K562 (cell line): ENCODE data around the gene SPATC1L. TPM values are rescaled to one million over a fixed set of nuclear protein-coding genes. Genes with fewer than 3 reads are reported as not detected.

ENCODE experiments used
- BHLHE40 ChIP-seq: IDR thresholded peaks from 2 replicates; pipeline ENCODE4 v1.6.1; 2011; ENCODE audit warnings: low read length, improper control_type of control experiment
- CBFA2T2 ChIP-seq: fragments of 450-650 bp; conservative IDR thresholded peaks from 2 replicates; pipeline ENCODE4 v1.6.1; 2017; ENCODE audit warnings: mild to moderate bottlenecking
- CREB3 ChIP-seq: fragments of 450-650 bp; conservative IDR thresholded peaks from 2 replicates; pipeline ENCODE4 v1.6.1; 2016; ENCODE audit warnings: missing genetic modification characterization, low read depth, mild to moderate bottlenecking, missing compliant biosample characterization, moderate library complexity
- CXXC5 ChIP-seq: fragments of 250-450 bp; sonication (Bioruptor Pico); IDR thresholded peaks from 2 replicates; pipeline ENCODE4 v1.8.0; 2022; ENCODE audit warnings: inconsistent platforms, mild to moderate bottlenecking, moderate library complexity
- DPF2 ChIP-seq: fragments of 450-650 bp; IDR thresholded peaks from 2 replicates; pipeline ENCODE4 v1.6.1; 2016
- ETV1 ChIP-seq: fragments of 450-650 bp; conservative IDR thresholded peaks from 2 replicates; pipeline ENCODE4 v1.6.1; 2016; ENCODE audit warnings: missing genetic modification characterization, control low read depth, low read depth, missing compliant biosample characterization
- HEY1 ChIP-seq: fragments of 250-450 bp; sonication (Bioruptor Pico); IDR thresholded peaks from 2 replicates; pipeline ENCODE4 v1.5.0; 2020; ENCODE audit warnings: mild to moderate bottlenecking, moderate library complexity, borderline replicate concordance
- HNRNPLL ChIP-seq: fragments of 200-400 bp; formaldehyde crosslinking; IDR thresholded peaks from 2 replicates; pipeline ENCODE4 v1.6.1; 2017; ENCODE audit warnings: low read length, low read depth, mild to moderate bottlenecking; ENCODE audit not compliant: poor library complexity, severe bottlenecking
- JUND ChIP-seq, 2 experiments: IDR thresholded peaks; 2 replicates in 1 of 2; 3 replicates in 1 of 2; pipeline ENCODE4 v1.6.1; 2011; ENCODE audit warnings: borderline replicate concordance in 2 of 2, low read depth in 2 of 2, low read length in 2 of 2, improper control_type of control experiment in 1 of 2, missing biosample characterization in 1 of 2, missing genetic modification characterization in 1 of 2, missing genetic modification reagents in 1 of 2
- KAT7 ChIP-seq: sonication (generic); formaldehyde crosslinking; IDR thresholded peaks from 2 replicates; pipeline ENCODE4 v1.8.0; 2022; ENCODE audit warnings: missing genetic modification reagents, mild to moderate bottlenecking, borderline replicate concordance
- MAFG ChIP-seq: fragments of 450-650 bp; conservative IDR thresholded peaks from 2 replicates; pipeline ENCODE4 v1.6.1; 2016; ENCODE audit warnings: missing genetic modification characterization, missing compliant biosample characterization
- NCOA4 ChIP-seq: fragments of 450-650 bp; IDR thresholded peaks from 2 replicates; pipeline ENCODE4 v1.6.1; 2018; ENCODE audit warnings: mild to moderate bottlenecking; ENCODE audit not compliant: partially characterized antibody
- PRMT5 ChIP-seq: sonication (generic); formaldehyde crosslinking; IDR thresholded peaks from 2 replicates; pipeline ENCODE4 v1.5.0; 2020; ENCODE audit warnings: missing genetic modification reagents
- RBM34 ChIP-seq: fragments of 200-400 bp; formaldehyde crosslinking; IDR thresholded peaks from 2 replicates; pipeline ENCODE4 v1.6.1; 2018; ENCODE audit warnings: low read length, borderline replicate concordance; ENCODE audit not compliant: insufficient read depth
- SNIP1 ChIP-seq: fragments of 450-650 bp; IDR thresholded peaks from 2 replicates; pipeline ENCODE4 v1.7.1; 2017; ENCODE audit warnings: low read depth, mild to moderate bottlenecking
- SOX6 ChIP-seq: fragments of 450-650 bp; IDR thresholded peaks from 2 replicates; pipeline ENCODE4 v1.6.1; 2014; ENCODE audit warnings: mild to moderate bottlenecking
- TAF15 ChIP-seq: fragments of 200-400 bp; formaldehyde crosslinking; IDR thresholded peaks from 2 replicates; pipeline ENCODE4 v1.6.1; 2017; ENCODE audit warnings: mild to moderate bottlenecking, low read depth, low read length, moderate library complexity
- TARDBP ChIP-seq: fragments of 450-650 bp; IDR thresholded peaks from 2 replicates; pipeline ENCODE4 v1.6.1; 2016
- VEZF1 ChIP-seq: fragments of 200-800 bp; sonication (Bioruptor generic); IDR thresholded peaks from 2 replicates; pipeline ENCODE4 v1.6.1; 2017; ENCODE audit warnings: missing genetic modification characterization, missing compliant biosample characterization
- ZBTB8A ChIP-seq: fragments of 450-650 bp; IDR thresholded peaks from 2 replicates; pipeline ENCODE4 v1.6.1; 2018; ENCODE audit warnings: mild to moderate bottlenecking, moderate library complexity; ENCODE audit not compliant: partially characterized antibody
- ZEB2 ChIP-seq: fragments of 450-650 bp; IDR thresholded peaks from 2 replicates; pipeline ENCODE4 v1.6.1; 2016
- ZKSCAN1 ChIP-seq: fragments of 150-350 bp; IDR thresholded peaks from 2 replicates; pipeline ENCODE4 v1.6.1; 2016; ENCODE audit warnings: low read depth, low read length
- ZNF639 ChIP-seq, 2 experiments: fragments of 200-800 bp in 1 of 2; sonication (Bioruptor generic) in 1 of 2; sonication (generic) in 1 of 2; formaldehyde crosslinking in 1 of 2; IDR thresholded peaks in 1 of 2; conservative IDR thresholded peaks in 1 of 2; 2 replicates each; pipeline versions ENCODE4 v1.5.0 to v1.6.1; 2016 to 2020; ENCODE audit warnings: missing compliant biosample characterization in 1 of 2, missing genetic modification characterization in 1 of 2, missing genetic modification reagents in 1 of 2
- ZNF707 ChIP-seq: fragments of 250-450 bp; sonication (Bioruptor Pico); conservative IDR thresholded peaks from 2 replicates; pipeline ENCODE4 v1.8.0; 2022; ENCODE audit warnings: inconsistent platforms, mild to moderate bottlenecking, moderate library complexity
- polyA plus RNA-seq, 8 experiments: library from polyadenylated mRNA; depleted of rRNA in 4 of 8; stranded (reverse) in 5 of 8; unstranded in 3 of 8; fragments of >200 nt; fragmentation: Nextera tagmentation in 2 of 8; fragmentation: Illumina TruSeq in 1 of 8; extraction: Ambion mirVana in 2 of 8; extraction: Trizol in 1 of 8; gene quantifications; 2 replicates each; pipeline versions ENCODE4 v1.2.1 to v1.2.3, GENCODE V29; 2011 to 2014; ENCODE audit warnings: inconsistent platforms in 1 of 8, missing spikeins in 1 of 8
- total RNA-seq, 7 experiments: library from RNA; depleted of rRNA in 6 of 7; stranded (reverse); fragments of >200 nt in 6 of 7; fragmentation: Illumina TruSeq in 2 of 7; extraction: Trizol in 2 of 7; gene quantifications; 2 replicates each; pipeline versions ENCODE4 v1.2.1 to v1.2.3, GENCODE V29; 2011 to 2021; ENCODE audit warnings: low replicate concordance in 1 of 7

Gene SPATC1L
- total and polyA plus RNA-seq, 9 of the 15 experiments (the other 6 are each of a cell fraction or from before 2014, with no cell fraction given): 0.14 to 121 (median 34.0) TPM; not detected in 1

GRCh38 chr21:46180079-46180722 is 4.1 kb downstream of the SPATC1L start (continued):
- TF ChIP-seq ZNF639 (CRISPR knock-in tag; conservative IDR thresholded peaks at IDR 0.05 in 1 of 2, IDR thresholded peaks at IDR 0.05 in 1 of 2) (0 out of 4 replicates have a peak, but pooled peaks of 1 of the 2 experiments have one; percentile 6), SOX6 (peak; percentile 18; the same call in 1 of the 2 replicates), TARDBP (no peak), ZEB2 (no peak), ZKSCAN1 (no peak), CBFA2T2 (no peak), CXXC5 (CRISPR knock-in tag) (0 out of 2 replicates have a peak, but pooled peaks have one; percentile 36), JUND (IDR thresholded peaks at IDR 0.05; ENCODE audit: borderline replicate concordance, low read depth, low read length) (0 out of 2 replicates have a peak, but pooled peaks have one; percentile 7), JUND (tag; IDR thresholded peaks at IDR 0.05; ENCODE audit: borderline replicate concordance, low read depth, low read length) (no peak), PRMT5 (CRISPR knock-in tag) (no peak), ETV1 (tag) (no peak), KAT7 (peak; percentile 87; the same call in 1 of the 2 replicates), VEZF1 (CRISPR knock-in tag) (peak; percentile 36), ZBTB8A (no peak), BHLHE40 (peak; percentile 70; the same call in 1 of the 2 replicates), CREB3 (tag) (peak; percentile 55; the same call in 1 of the 2 replicates), ZNF707 (CRISPR knock-in tag) (no peak), HEY1 (CRISPR knock-in tag) (no peak), HNRNPLL (peak; percentile 39), MAFG (tag) (no peak), NCOA4 (no peak), RBM34 (no peak), DPF2 (peak; percentile 38; the same call in 1 of the 2 replicates), TAF15 (no peak), SNIP1 (no peak)
